Type B pancreatic cell (in vitro differentiated cells): ENCODE measurements around the gene PHLDA1. TPM values are rescaled to one million over a fixed set of nuclear protein-coding genes. Genes with fewer than 3 reads are reported as not detected.
A peak's percentile ranks its signal among the peaks of the same experiment; 100 is the strongest.

ENCODE experiments used
- DNase-seq: peaks from one replicate; pipeline ENCODE4 v3.0.0; 2021; ENCODE audit warnings: mixed read lengths; ENCODE audit not compliant: unreplicated experiment; ENCODE audit errors: extremely low spot score
- H3K27ac Mint-ChIP-seq: 2 replicates; pipeline ENCODE4 v1.8.0; 2021; ENCODE audit warnings: mild to moderate bottlenecking, mixed read lengths
- H3K27me3 Mint-ChIP-seq: 2 replicates; pipeline ENCODE4 v1.8.0; 2021; ENCODE audit warnings: mixed read lengths
- H3K36me3 Mint-ChIP-seq: 2 replicates; pipeline ENCODE4 v1.8.0; 2021; ENCODE audit warnings: mixed read lengths
- H3K4me1 Mint-ChIP-seq: one replicate; pipeline ENCODE4 v1.8.0; 2021; ENCODE audit warnings: mixed read lengths; ENCODE audit not compliant: unreplicated experiment
- H3K4me3 Mint-ChIP-seq: 2 replicates; pipeline ENCODE4 v1.8.0; 2021; ENCODE audit warnings: mild to moderate bottlenecking, mixed read lengths
- H3K9me3 Mint-ChIP-seq: 2 replicates; pipeline ENCODE4 v1.8.0; 2021; ENCODE audit warnings: mixed read lengths
- total RNA-seq: library from RNA; stranded (reverse); gene quantifications from 2 replicates; pipeline ENCODE4 v1.2.1, GENCODE V29; 2021; ENCODE audit warnings: low replicate concordance
- TF ChIP-seq, protein P1 (sequence below): fragments of 200-600 bp; sonication (generic); conservative IDR thresholded peaks from 2 replicates; pipeline ENCODE4 v1.5.0; 2021; ENCODE audit warnings: antibody characterized with exemption, mild to moderate bottlenecking

PHLDA1 gene
- total RNA-seq, 1 donor from 2014 or later, result 67.5 TPM

GRCh38 chr12:76022506-76022905 is 9.1 kb downstream of the PHLDA1 start:
- DNase-seq, result no peak
- no peak overlapping the region for H3K4me3 Mint-ChIP-seq
- H3K9me3 Mint-ChIP-seq, result peaks cover 4% of the 10 kb centered on the region
- peaks cover 49% of the 10 kb centered on the region for H3K4me1 Mint-ChIP-seq
- TF ChIP-seq, protein P1, sequence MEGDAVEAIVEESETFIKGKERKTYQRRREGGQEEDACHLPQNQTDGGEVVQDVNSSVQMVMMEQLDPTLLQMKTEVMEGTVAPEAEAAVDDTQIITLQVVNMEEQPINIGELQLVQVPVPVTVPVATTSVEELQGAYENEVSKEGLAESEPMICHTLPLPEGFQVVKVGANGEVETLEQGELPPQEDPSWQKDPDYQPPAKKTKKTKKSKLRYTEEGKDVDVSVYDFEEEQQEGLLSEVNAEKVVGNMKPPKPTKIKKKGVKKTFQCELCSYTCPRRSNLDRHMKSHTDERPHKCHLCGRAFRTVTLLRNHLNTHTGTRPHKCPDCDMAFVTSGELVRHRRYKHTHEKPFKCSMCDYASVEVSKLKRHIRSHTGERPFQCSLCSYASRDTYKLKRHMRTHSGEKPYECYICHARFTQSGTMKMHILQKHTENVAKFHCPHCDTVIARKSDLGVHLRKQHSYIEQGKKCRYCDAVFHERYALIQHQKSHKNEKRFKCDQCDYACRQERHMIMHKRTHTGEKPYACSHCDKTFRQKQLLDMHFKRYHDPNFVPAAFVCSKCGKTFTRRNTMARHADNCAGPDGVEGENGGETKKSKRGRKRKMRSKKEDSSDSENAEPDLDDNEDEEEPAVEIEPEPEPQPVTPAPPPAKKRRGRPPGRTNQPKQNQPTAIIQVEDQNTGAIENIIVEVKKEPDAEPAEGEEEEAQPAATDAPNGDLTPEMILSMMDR, result no peak
- H3K36me3 Mint-ChIP-seq, result peaks cover 8% of the 10 kb centered on the region
- H3K27ac Mint-ChIP-seq, result peak overlapping the region; percentile 39
- no peaks in the 10 kb centered on the region for H3K27me3 Mint-ChIP-seq

DNA sequence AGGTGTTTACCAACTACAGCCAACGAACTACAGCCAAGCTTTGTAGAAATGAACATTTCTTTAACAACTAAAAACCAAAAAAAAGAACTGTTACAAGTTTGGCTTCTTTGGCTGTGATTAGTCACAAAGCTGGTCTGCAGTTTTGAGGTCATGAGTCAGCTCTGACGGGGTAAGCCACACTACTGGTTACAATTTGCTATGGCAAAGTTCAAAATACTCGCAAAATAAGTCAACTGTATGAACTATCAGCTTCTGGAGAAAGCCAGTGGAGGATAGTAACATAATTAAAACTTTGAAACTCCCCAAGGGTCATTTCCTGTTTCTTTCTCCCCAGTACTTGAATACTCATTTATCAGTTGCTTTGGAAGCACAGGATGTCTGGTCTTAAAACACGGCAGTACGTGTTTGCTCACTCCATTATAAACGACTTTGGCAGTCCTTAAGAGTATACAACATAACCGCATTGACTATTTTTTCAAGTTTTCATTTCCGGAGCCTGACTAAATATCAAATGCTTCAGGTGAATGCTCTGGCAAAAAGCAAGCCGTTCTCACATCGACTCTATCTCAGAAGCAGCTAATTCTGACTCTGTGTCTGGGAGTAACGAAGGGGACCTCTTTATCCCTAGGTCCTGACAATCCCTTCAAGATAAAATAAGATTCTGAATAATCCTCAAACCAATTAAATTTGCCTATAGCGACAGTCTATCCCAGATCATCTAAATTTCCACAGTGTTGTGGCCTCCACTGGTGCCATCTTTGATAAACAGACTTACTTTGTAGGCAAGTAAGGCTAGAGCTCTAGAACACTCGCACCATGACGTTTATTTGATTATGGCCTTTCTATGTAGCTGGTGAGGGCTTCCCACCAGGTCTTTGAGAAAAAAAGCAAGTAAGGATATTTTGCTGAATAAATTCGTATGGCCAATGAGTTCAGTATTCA is 10.6 kb downstream of the PHLDA1 start:
- Mint-ChIP-seq H3K9me3 (peaks cover 4% of the 10 kb centered on the region), H3K4me1 (peaks cover 47% of the 10 kb centered on the region), H3K4me3 (peak overlapping the region; percentile 7), H3K27me3 (no peaks in the 10 kb centered on the region), H3K36me3 (peaks cover 4% of the 10 kb centered on the region), H3K27ac (peak overlapping the region; percentile 73)
- DNase-seq, result no peak
- TF ChIP-seq, protein P1, result no peak

GRCh38 chr12:76020281-76020680 is 11.3 kb downstream of the PHLDA1 start:
- TF ChIP-seq, protein P1, result no peak
- Mint-ChIP-seq H3K4me1 (peaks cover 40% of the 10 kb centered on the region), H3K4me3 (peak overlapping the region; percentile 7), H3K27ac (peak overlapping the region; percentile 73), H3K27me3 (no peaks in the 10 kb centered on the region), H3K9me3 (peaks cover 4% of the 10 kb centered on the region), H3K36me3 (no peaks in the 10 kb centered on the region)
- DNase-seq, result no peak

DNA sequence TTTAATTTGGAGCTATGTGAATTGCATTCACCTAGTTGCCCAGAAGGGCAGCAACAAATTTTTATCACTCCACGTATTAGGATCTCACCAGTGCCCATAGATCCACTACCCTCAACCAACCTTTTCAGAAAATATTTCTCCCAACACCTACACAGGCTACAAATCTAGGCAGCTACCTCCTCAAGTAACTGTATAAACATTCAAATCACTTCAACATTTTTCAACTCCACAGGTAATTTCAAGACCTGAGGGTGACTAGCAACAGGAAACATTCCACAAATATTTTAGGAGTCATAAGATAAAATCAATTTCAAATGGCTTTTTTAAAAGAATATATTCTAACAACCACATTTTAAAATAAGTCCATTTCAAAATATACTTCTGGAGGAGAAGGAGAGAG is 12.9 kb downstream of the PHLDA1 start:
- no peaks in the 10 kb centered on the region for H3K36me3 Mint-ChIP-seq
- H3K27ac Mint-ChIP-seq, result peak overlapping the region; percentile 39
- peaks cover 4% of the 10 kb centered on the region for H3K9me3 Mint-ChIP-seq
- no peak for DNase-seq
- TF ChIP-seq, protein P1, result no peak
- no peaks in the 10 kb centered on the region for H3K27me3 Mint-ChIP-seq
- peak overlapping the region; percentile 2 for H3K4me3 Mint-ChIP-seq
- H3K4me1 Mint-ChIP-seq, result peaks cover 42% of the 10 kb centered on the region

- Mint-ChIP-seq H3K4me1 (peaks cover 44% of the 10 kb centered on the region), H3K27me3 (no peaks in the 10 kb centered on the region), H3K27ac (peak overlapping the region; percentile 39), H3K9me3 (peaks cover 4% of the 10 kb centered on the region), H3K4me3 (peak overlapping the region; percentile 2), H3K36me3 (no peaks in the 10 kb centered on the region)
- DNase-seq, result no peak
- TF ChIP-seq, protein P1, result no peak
Observed at GRCh38 chr12:76018111-76018510, 13.5 kb downstream of the PHLDA1 start.
